SH-SY5Y (cell line): ENCODE data around the gene GIMAP8.

Experiments used
- GATA2 ChIP-seq: IDR thresholded peaks from 2 replicates; pipeline ENCODE4 v1.6.1; 2011; ENCODE audit warnings: mild to moderate bottlenecking, low read depth, low read length
- GATA3 ChIP-seq: IDR thresholded peaks from 2 replicates; pipeline ENCODE4 v1.6.1; 2011; ENCODE audit warnings: low read depth, mild to moderate bottlenecking, low read length, moderate library complexity

DNA sequence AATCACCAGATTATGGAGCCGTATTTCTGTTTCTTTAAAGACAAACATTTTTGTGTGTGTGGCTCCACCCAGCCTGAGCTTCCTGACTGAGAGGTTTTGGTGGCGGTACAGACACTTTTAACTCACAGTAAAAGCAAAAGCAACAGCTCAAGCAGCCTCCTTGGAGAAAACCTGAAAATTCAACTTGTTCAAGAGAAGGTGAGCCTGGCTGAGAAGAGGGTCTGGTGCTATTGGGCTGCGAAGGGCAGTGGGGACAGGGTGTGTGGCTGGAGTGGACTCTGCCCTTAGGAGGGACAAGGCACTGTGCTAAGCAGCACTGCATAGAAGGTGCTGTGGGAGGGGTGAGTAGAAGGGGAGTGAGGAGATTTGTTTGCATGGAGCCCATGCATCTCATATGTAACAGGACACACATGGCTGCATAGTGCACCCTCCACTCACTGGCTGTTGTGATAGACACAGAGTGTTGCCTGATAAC is 64.4 kb downstream of the GIMAP8 start, which contains the start of gene GIMAP7:
- TF ChIP-seq GATA3 (no peak), GATA2 (no peak)
